Mesendoderm (in vitro differentiated cells): ENCODE data around the gene NR1D2. TPM values are rescaled to one million over a fixed set of nuclear protein-coding genes. Genes with fewer than 3 reads are reported as not detected.
"Not testable (repeated sequence)": the region's sequence is repeated elsewhere in the genome, so short reads cannot be mapped to it uniquely, and the experiment has no call there.

Source experiments
- DNase-seq: peaks from one replicate; pipeline ENCODE4 v3.0.0; 2013
- H2AK5ac ChIP-seq: 2 replicates; pipeline ENCODE4 v1.6.1; 2013; ENCODE audit warnings: low read length, inconsistent platforms
- H2BK120ac ChIP-seq: 2 replicates; pipeline ENCODE4 v1.6.1; 2013; ENCODE audit warnings: low read depth, mild to moderate bottlenecking, low read length, moderate library complexity, mixed read lengths
- H2BK15ac ChIP-seq: replicated peaks from 2 replicates; pipeline ENCODE4 v1.6.1; 2013; ENCODE audit warnings: low read depth, mild to moderate bottlenecking, moderate library complexity
- H2BK5ac ChIP-seq: 2 replicates; pipeline ENCODE4 v1.6.1; 2013; ENCODE audit warnings: low read length, inconsistent platforms
- H3K18ac ChIP-seq: 2 replicates; pipeline ENCODE4 v1.6.1; 2013; ENCODE audit warnings: mild to moderate bottlenecking, low read length, mixed read lengths
- H3K23ac ChIP-seq: one replicate; pipeline ENCODE4 v1.6.1; 2013; ENCODE audit warnings: low read length
- H3K27ac ChIP-seq: 2 replicates; pipeline ENCODE4 v1.5.1; 2013; ENCODE audit warnings: low read depth, mild to moderate bottlenecking, inconsistent platforms, low read length, moderate library complexity
- H3K27me3 ChIP-seq: 2 replicates; pipeline ENCODE4 v1.6.1; 2013; ENCODE audit warnings: low read length, control low read depth, mild to moderate bottlenecking, inconsistent platforms; ENCODE audit not compliant: insufficient read depth, poor library complexity
- H3K36me3 ChIP-seq: 2 replicates; pipeline ENCODE4 v1.6.1; 2013; ENCODE audit warnings: low read length, inconsistent platforms; ENCODE audit not compliant: control insufficient read depth, insufficient read depth
- H3K4ac ChIP-seq: one replicate; pipeline ENCODE4 v1.6.1; 2013; ENCODE audit warnings: low read depth, mild to moderate bottlenecking, low read length, moderate library complexity
- H3K4me1 ChIP-seq: 2 replicates; pipeline ENCODE4 v1.6.1; 2013; ENCODE audit warnings: low read depth, low read length, inconsistent platforms; ENCODE audit not compliant: control insufficient read depth
- H3K4me2 ChIP-seq: 2 replicates; pipeline ENCODE4 v1.6.1; 2013; ENCODE audit warnings: low read length
- H3K4me3 ChIP-seq: 2 replicates; pipeline ENCODE4 v1.5.1; 2013; ENCODE audit warnings: mild to moderate bottlenecking, low read length
- H3K56ac ChIP-seq: one replicate; pipeline ENCODE4 v1.6.1; 2013; ENCODE audit warnings: low read length
- H3K79me1 ChIP-seq: 2 replicates; pipeline ENCODE4 v1.6.1; 2013; ENCODE audit warnings: low read length, inconsistent platforms
- H3K79me2 ChIP-seq: 2 replicates; pipeline ENCODE4 v1.6.1; 2013; ENCODE audit warnings: mild to moderate bottlenecking, low read length; ENCODE audit not compliant: control insufficient read depth, insufficient read depth
- H3K9ac ChIP-seq: 2 replicates; pipeline ENCODE4 v1.6.1; 2013; ENCODE audit warnings: low read length, inconsistent platforms
- H4K5ac ChIP-seq: one replicate; pipeline ENCODE4 v1.6.1; 2013; ENCODE audit warnings: low read length
- H4K8ac ChIP-seq: one replicate; pipeline ENCODE4 v1.6.1; 2013; ENCODE audit warnings: low read depth, mild to moderate bottlenecking, control low read depth, low read length, moderate library complexity
- WGBS: extraction: QIAGEN DNeasy Blood & Tissue Kit; methylation state at CpG from one replicate; pipeline ENCODE4 v1.1.7; 2013; ENCODE audit warnings: low lambda C conversion rate, missing lambda C conversion rate; ENCODE audit not compliant: insufficient coverage; ENCODE audit errors: extremely low coverage; 5-methylcytosine and 5-hydroxymethylcytosine counted together
- polyA plus RNA-seq, 2 experiments: library from polyadenylated mRNA; stranded (reverse); fragments of 200-250 nt; gene quantifications; one replicate each; pipeline ENCODE4 v1.2.3, GENCODE V29; 2013

NR1D2 gene
- 6.5 TPM for polyA plus RNA-seq (2013, experiment 1 of 2)
- 6.5 TPM for polyA plus RNA-seq (2013, experiment 2 of 2)

DNA sequence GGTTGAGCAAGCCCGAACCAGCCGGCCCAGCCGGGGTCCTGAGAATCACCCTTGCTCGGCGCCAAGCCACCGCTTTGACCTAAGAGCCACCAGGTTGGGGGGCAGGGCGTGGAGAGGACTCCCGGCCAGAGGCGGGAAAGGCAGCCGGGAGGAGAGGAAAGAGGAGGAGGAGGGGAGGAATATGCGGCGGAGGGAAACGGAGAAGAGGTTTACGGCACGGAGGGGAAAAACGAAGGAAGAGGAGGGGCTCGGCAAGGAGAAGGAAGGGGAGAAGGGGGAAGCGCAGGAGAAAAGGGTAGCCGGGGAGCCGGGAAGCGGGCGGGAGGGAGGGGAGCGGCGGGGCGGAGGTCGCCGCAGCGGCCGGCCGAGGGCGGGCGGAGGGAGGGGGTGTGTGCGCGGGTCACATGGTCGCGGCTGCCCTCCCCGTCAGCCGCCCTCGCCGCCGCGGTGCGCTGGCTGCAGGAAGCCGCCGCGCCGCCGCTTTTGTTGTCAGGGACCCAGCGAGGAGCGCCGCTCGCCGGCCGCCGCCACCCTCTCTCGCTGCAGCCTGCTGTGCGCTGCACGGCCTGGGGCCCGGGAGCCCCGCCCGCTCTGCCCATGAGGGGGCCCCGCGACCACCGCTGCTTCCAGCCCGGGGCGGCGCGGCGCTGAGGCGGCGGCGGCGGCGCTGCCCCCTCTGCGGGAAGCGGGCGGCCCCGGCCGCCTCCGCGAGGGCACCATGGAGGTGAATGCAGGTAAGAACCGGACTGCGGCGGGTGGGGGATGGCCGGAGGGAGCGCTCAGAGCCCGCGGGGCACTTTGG is at the start of gene NR1D2:
Gene NR1D2 (plus strand): TSS at position 426 of the 802 bp plus-strand sequence. CDS start 293 bp downstream, at position 719.
- peak; percentile 90 for DNase-seq
- no CpG with 5 or more reads among the region's 88 CpGs for WGBS
- peak within 1 kb of the TSS; percentile 66 for H3K23ac ChIP-seq
- peak within 1 kb of the TSS; percentile 86 for H3K4me3 ChIP-seq
- peaks cover 14% of the 10 kb centered on the region for H3K4me1 ChIP-seq
- H3K18ac ChIP-seq: peak within 1 kb of the TSS; percentile 95
- peak within 1 kb of the TSS; percentile 99 for H3K4me2 ChIP-seq
- H2AK5ac ChIP-seq: no peak within 1 kb of the TSS
- H2BK15ac ChIP-seq: peak within 1 kb of the TSS; percentile 37
- H3K9ac ChIP-seq: peak within 1 kb of the TSS; percentile 91
- no peaks in the 10 kb centered on the region for H3K27me3 ChIP-seq
- H3K56ac ChIP-seq: peak within 1 kb of the TSS; percentile 98
- H4K5ac ChIP-seq: no peak within 1 kb of the TSS
- peak within 1 kb of the TSS; percentile 68 for H2BK120ac ChIP-seq
- no peaks in the 10 kb centered on the region for H3K36me3 ChIP-seq
- H2BK5ac ChIP-seq: peak within 1 kb of the TSS; percentile 91
- H3K4ac ChIP-seq: no peak within 1 kb of the TSS
- peaks cover 4% of the 10 kb centered on the region for H3K79me1 ChIP-seq
- peak within 1 kb of the TSS; percentile 65 for H4K8ac ChIP-seq
- H3K79me2 ChIP-seq: peaks cover 19% of the 10 kb centered on the region
- peak within 1 kb of the TSS; percentile 96 for H3K27ac ChIP-seq

DNA sequence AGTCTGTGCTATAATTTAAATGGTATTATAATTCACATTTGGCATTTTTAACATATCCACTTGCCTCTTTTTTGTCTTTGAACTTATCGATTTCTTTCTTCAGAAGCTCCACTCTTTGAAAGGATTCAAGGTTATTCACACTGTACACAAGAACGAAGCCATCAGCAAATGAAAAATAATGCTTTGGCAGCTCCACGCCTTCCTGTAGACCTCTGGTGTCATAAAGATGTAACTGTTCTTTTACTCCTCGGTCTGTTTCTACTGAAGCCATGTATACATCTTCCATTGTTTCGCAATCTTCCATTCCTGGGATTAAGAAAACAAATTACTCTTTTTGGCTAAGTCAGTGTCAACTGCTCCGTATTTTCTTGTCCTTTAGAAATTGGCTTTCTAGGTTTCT is 44.3 kb upstream of the NR1D2 start:
- no peaks in the 10 kb centered on the region for H3K79me1 ChIP-seq
- DNase-seq: no peak
- H4K5ac ChIP-seq: no peak overlapping the region
- no peak overlapping the region for H3K18ac ChIP-seq
- no peak overlapping the region for H2BK5ac ChIP-seq
- H3K4me1 ChIP-seq: no peaks in the 10 kb centered on the region
- H3K4ac ChIP-seq: no peak overlapping the region
- no peaks in the 10 kb centered on the region for H3K79me2 ChIP-seq
- no peak overlapping the region for H2BK15ac ChIP-seq
- H3K4me3 ChIP-seq: no peak overlapping the region
- H3K36me3 ChIP-seq: peaks cover 6% of the 10 kb centered on the region
- H3K23ac ChIP-seq: no peak overlapping the region
- no peak overlapping the region for H3K4me2 ChIP-seq
- no peak overlapping the region for H3K27ac ChIP-seq
- no peak overlapping the region for H2AK5ac ChIP-seq
- no peaks in the 10 kb centered on the region for H3K27me3 ChIP-seq
- no peak overlapping the region for H3K56ac ChIP-seq
- WGBS: no CpG with 5 or more reads among the region's 6 CpGs
- H3K9ac ChIP-seq: no peak overlapping the region
- H4K8ac ChIP-seq: no peak overlapping the region
- no peak overlapping the region for H2BK120ac ChIP-seq

DNA sequence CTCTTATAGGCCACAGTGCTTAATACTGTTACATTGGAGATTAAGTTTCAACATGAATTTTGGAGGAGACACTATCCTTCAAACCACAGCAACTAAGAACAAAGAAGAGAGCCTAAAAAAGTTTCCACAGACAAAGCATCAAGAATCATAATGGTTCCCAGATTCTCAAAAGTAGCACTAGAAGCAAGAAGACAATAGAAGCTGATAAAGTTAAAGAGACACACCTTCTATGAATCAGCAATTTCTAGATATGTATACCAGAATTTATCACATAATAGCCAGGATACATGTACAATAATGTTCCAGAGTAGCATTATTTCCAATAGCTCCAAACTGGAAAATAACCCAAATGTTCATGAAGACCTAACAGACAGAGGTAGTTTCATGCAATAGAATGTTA is 40.5 kb upstream of the NR1D2 start:
- Histone ChIP-seq H3K4ac (no peak overlapping the region), H3K18ac (no peak overlapping the region), H2BK120ac (no peak overlapping the region), H3K4me1 (no peaks in the 10 kb centered on the region), H2BK15ac (no peak overlapping the region), H3K79me2 (no peaks in the 10 kb centered on the region), H3K56ac (no peak overlapping the region), H3K4me3 (no peak overlapping the region), H2AK5ac (no peak overlapping the region), H3K27ac (no peak overlapping the region), H3K27me3 (no peaks in the 10 kb centered on the region), H3K79me1 (no peaks in the 10 kb centered on the region), H4K5ac (no peak overlapping the region), H4K8ac (no peak overlapping the region), H3K4me2 (no peak overlapping the region), H3K23ac (no peak overlapping the region), H3K9ac (no peak overlapping the region), H3K36me3 (no peaks in the 10 kb centered on the region), H2BK5ac (no peak overlapping the region)
- DNase-seq: no peak

DNA sequence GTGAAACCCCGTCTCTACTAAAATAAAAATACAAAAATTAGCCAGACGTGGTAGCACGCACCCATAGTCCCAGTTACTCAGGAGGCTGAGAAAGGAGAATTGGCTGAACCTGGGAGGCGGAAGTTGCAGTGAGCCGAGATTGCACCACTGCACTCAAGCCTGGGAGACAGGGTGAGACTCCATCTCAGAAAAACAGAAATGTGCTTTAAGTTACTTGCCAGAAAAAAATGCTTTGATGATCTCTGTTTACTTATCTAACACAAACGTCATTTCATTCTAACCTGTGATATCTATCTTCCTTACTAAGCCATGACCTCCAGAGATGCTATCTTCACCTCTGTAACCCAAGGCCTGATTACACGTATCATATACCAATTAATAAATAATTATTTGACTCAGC is 35.7 kb upstream of the NR1D2 start:
- H2BK5ac ChIP-seq: no peak overlapping the region
- no peak overlapping the region for H3K27ac ChIP-seq
- H3K18ac ChIP-seq: no peak overlapping the region
- H3K23ac ChIP-seq: no peak overlapping the region
- no peaks in the 10 kb centered on the region for H3K27me3 ChIP-seq
- H2BK120ac ChIP-seq: no peak overlapping the region
- no peak overlapping the region for H3K56ac ChIP-seq
- H2BK15ac ChIP-seq: no peak overlapping the region
- peaks cover 2% of the 10 kb centered on the region for H3K79me2 ChIP-seq
- H3K9ac ChIP-seq: no peak overlapping the region
- H3K4me1 ChIP-seq: no peaks in the 10 kb centered on the region
- H2AK5ac ChIP-seq: no peak overlapping the region
- no peaks in the 10 kb centered on the region for H3K79me1 ChIP-seq
- no peak for DNase-seq
- no peak overlapping the region for H3K4me2 ChIP-seq
- no peaks in the 10 kb centered on the region for H3K36me3 ChIP-seq
- no peak overlapping the region for H3K4ac ChIP-seq
- no peak overlapping the region for H4K5ac ChIP-seq
- H3K4me3 ChIP-seq: no peak overlapping the region
- no CpG with 5 or more reads among the region's 7 CpGs for WGBS
- H4K8ac ChIP-seq: no peak overlapping the region

DNA sequence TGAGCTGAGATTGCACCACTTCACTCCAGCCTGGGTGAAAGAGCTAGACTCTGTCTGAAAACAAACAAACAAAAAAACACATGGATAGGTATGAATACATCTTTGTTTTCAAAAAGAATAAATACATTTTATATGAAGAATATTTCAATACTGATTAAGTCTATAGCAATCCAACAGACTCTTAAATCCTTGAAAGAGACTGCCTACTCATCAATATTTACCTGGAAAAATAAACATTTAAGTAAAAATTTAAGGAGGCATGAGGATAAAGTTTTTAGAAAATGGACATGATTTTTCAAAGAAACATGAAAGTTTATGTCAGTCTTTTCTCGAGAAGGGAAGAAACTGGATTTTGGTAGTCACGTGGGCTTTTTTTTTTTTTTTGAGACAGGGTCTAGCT is 33.7 kb upstream of the NR1D2 start:
- Histone ChIP-seq H2AK5ac (no peak overlapping the region), H2BK5ac (no peak overlapping the region), H3K18ac (no peak overlapping the region), H4K5ac (no peak overlapping the region), H2BK120ac (no peak overlapping the region), H3K79me1 (peaks cover 3% of the 10 kb centered on the region), H2BK15ac (no peak overlapping the region), H3K4me3 (no peak overlapping the region), H4K8ac (no peak overlapping the region), H3K36me3 (no peaks in the 10 kb centered on the region), H3K4me1 (peaks cover 2% of the 10 kb centered on the region), H3K56ac (no peak overlapping the region), H3K23ac (no peak overlapping the region), H3K4me2 (no peak overlapping the region), H3K27ac (no peak overlapping the region), H3K27me3 (no peaks in the 10 kb centered on the region), H3K79me2 (peaks cover 2% of the 10 kb centered on the region), H3K4ac (no peak overlapping the region), H3K9ac (no peak overlapping the region)
- no peak for DNase-seq
- no CpG with 5 or more reads among the region's 2 CpGs for WGBS

- H3K23ac ChIP-seq, H3K79me2 ChIP-seq, DNase-seq, H3K79me1 ChIP-seq, H3K4ac ChIP-seq, H3K36me3 ChIP-seq, H2BK15ac ChIP-seq, H3K18ac ChIP-seq, H3K4me1 ChIP-seq, H4K8ac ChIP-seq, H3K4me3 ChIP-seq, H3K4me2 ChIP-seq, H3K27ac ChIP-seq, H2AK5ac ChIP-seq, H2BK120ac ChIP-seq, H3K27me3 ChIP-seq, H4K5ac ChIP-seq, H3K56ac ChIP-seq, H3K9ac ChIP-seq, H2BK5ac ChIP-seq: not testable (repeated sequence)
- no CpG with 5 or more reads among the region's 3 CpGs for WGBS
These were observed 32.8 kb upstream of the NR1D2 start for GRCh38 chr3:23912335-23912734.
